Prostate gland (tissue), 2 donors: Measurements from ENCODE around the gene CTLA4.
A peak's percentile ranks its signal among the peaks of the same experiment; 100 is the strongest.

Experiments used
- POLR2A ChIP-seq: fragments of 450-650 bp; IDR thresholded peaks from one replicate; pipeline ENCODE4 v1.6.1; 2016; ENCODE audit warnings: antibody characterized with exemption, mild to moderate bottlenecking
- POLR2AphosphoS5 ChIP-seq: sonication (generic); formaldehyde crosslinking; IDR thresholded peaks from one replicate; pipeline ENCODE4 v1.6.1; 2017; ENCODE audit warnings: antibody characterized with exemption
- TF ChIP-seq, protein P1 (sequence below), 4 experiments: fragments of 200-600 bp in 2 of 4; fragments of 450-650 bp in 2 of 4; sonication (generic) in 2 of 4; IDR thresholded peaks; 1 replicate in 3 of 4; 2 replicates in 1 of 4; pipeline ENCODE4 v1.5.1; 2016 to 2019; ENCODE audit warnings: antibody characterized with exemption in 4 of 4, mild to moderate bottlenecking in 2 of 4, moderate library complexity in 2 of 4

DNA sequence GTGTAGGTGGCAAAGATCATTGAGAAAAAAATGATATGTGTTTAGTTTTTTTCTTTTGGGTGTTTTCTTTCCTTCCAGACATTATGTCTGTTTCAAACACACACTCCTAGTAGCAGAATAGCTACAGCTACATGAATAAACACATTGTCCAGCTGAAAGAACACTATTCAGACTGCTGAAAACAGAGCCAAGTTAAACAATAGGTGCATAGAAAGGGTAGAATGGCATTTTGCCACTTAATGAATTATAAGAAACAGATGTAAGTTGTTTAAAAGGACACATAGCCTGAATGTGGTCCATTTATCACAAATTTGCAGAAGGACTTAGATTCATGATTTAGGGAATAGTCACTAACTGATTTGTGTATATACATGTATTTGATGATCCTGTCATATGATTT, 20.1 kb downstream of the CTLA4 start:
- TF ChIP-seq, protein P1, sequence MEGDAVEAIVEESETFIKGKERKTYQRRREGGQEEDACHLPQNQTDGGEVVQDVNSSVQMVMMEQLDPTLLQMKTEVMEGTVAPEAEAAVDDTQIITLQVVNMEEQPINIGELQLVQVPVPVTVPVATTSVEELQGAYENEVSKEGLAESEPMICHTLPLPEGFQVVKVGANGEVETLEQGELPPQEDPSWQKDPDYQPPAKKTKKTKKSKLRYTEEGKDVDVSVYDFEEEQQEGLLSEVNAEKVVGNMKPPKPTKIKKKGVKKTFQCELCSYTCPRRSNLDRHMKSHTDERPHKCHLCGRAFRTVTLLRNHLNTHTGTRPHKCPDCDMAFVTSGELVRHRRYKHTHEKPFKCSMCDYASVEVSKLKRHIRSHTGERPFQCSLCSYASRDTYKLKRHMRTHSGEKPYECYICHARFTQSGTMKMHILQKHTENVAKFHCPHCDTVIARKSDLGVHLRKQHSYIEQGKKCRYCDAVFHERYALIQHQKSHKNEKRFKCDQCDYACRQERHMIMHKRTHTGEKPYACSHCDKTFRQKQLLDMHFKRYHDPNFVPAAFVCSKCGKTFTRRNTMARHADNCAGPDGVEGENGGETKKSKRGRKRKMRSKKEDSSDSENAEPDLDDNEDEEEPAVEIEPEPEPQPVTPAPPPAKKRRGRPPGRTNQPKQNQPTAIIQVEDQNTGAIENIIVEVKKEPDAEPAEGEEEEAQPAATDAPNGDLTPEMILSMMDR (IDR thresholded peaks at IDR 0.05), result no peak
- TF ChIP-seq POLR2A, result no peak
- peak; percentile 8 for TF ChIP-seq POLR2AphosphoS5
